Mononuclear cell (primary cell): ENCODE data around the gene GLP1R. TPM values are rescaled to one million over a fixed set of nuclear protein-coding genes. Genes with fewer than 3 reads are reported as not detected.

Source experiments
- H3K27me3 ChIP-seq: 2 replicates; pipeline ENCODE4 v1.6.0; 2011; ENCODE audit warnings: low read length, control low read depth; ENCODE audit not compliant: insufficient read depth
- H3K4me1 ChIP-seq: 2 replicates; pipeline ENCODE4 v1.5.1; 2011; ENCODE audit warnings: mild to moderate bottlenecking, low read length, control low read depth; ENCODE audit not compliant: insufficient read depth
- H3K4me3 ChIP-seq: 2 replicates; pipeline ENCODE4 v1.5.1; 2011; ENCODE audit warnings: mild to moderate bottlenecking, low read length, moderate library complexity
- H3K9me3 ChIP-seq: 2 replicates; pipeline ENCODE4 v1.5.1; 2011; ENCODE audit warnings: low read depth, mild to moderate bottlenecking, control low read depth, low read length
- total RNA-seq: library from RNA; depleted of rRNA; stranded (reverse); fragments of >200 nt; gene quantifications from one replicate; pipeline ENCODE4 v1.2.3, GENCODE V29; 2012

Gene GLP1R
- total RNA-seq, 1 donor: 0.10 TPM

GRCh38 chr6:39137245-39137644 lies 88.7 kb downstream of the GLP1R start:
- Histone ChIP-seq H3K4me1 (no peaks in the 10 kb centered on the region), H3K4me3 (no peak overlapping the region), H3K27me3 (peaks cover 5% of the 10 kb centered on the region), H3K9me3 (peaks cover 5% of the 10 kb centered on the region)

Other genes with a start within 250 kb of the GLP1R start
- 16.4 TPM for gene SAYSD1, start 66.4 kb downstream of the GLP1R start, total RNA-seq
- 0.31 TPM for gene KCNK5, start 180.7 kb downstream of the GLP1R start, total RNA-seq